ENCODE results near the gene HIF1AN. TPM values are rescaled to one million over a fixed set of nuclear protein-coding genes. Genes with fewer than 3 reads are reported as not detected.
"Not testable (repeated sequence)": the region's sequence is repeated elsewhere in the genome, so short reads cannot be mapped to it uniquely, and the experiment has no call there.

The HIF1AN gene
- total RNA-seq, 1 donor from 2014 or later, result 62.9 TPM

DNA sequence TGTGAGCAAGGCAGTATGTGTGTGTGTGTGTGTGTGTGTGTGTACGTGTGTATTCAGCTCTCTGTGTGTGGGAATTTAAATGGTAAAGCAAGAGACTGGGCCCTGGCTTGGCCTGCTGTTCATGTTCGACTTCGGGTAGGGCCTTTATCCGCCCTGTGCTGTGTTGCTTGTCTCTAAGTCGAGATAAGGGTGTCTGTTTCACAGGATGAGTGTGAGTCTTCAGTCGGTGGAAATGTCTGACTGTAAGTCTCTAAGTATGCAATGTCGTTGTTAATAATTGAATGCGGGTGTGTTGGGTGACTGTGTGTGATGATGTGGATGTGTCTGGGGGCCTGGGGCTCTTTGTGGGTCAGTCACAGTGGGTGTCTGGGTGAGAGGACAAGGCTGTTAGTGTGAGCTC, 34.8 kb downstream of the HIF1AN start:
- no peaks in the 10 kb centered on the region for H3K4me1 Mint-ChIP-seq (ENCODE audit: unreplicated experiment)
- peaks cover 24% of the 10 kb centered on the region for H3K27me3 Mint-ChIP-seq
- H3K36me3 Mint-ChIP-seq, result no peaks in the 10 kb centered on the region
- peak; percentile 24 for DNase-seq (ENCODE audit: extremely low spot score, unreplicated experiment)
- no peak overlapping the region for H3K27ac Mint-ChIP-seq
- H3K9me3 Mint-ChIP-seq, result no peaks in the 10 kb centered on the region
- TF ChIP-seq, protein P1, sequence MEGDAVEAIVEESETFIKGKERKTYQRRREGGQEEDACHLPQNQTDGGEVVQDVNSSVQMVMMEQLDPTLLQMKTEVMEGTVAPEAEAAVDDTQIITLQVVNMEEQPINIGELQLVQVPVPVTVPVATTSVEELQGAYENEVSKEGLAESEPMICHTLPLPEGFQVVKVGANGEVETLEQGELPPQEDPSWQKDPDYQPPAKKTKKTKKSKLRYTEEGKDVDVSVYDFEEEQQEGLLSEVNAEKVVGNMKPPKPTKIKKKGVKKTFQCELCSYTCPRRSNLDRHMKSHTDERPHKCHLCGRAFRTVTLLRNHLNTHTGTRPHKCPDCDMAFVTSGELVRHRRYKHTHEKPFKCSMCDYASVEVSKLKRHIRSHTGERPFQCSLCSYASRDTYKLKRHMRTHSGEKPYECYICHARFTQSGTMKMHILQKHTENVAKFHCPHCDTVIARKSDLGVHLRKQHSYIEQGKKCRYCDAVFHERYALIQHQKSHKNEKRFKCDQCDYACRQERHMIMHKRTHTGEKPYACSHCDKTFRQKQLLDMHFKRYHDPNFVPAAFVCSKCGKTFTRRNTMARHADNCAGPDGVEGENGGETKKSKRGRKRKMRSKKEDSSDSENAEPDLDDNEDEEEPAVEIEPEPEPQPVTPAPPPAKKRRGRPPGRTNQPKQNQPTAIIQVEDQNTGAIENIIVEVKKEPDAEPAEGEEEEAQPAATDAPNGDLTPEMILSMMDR (conservative IDR thresholded peaks at IDR 0.05), result no peak
- H3K4me3 Mint-ChIP-seq, result no peak overlapping the region

DNA sequence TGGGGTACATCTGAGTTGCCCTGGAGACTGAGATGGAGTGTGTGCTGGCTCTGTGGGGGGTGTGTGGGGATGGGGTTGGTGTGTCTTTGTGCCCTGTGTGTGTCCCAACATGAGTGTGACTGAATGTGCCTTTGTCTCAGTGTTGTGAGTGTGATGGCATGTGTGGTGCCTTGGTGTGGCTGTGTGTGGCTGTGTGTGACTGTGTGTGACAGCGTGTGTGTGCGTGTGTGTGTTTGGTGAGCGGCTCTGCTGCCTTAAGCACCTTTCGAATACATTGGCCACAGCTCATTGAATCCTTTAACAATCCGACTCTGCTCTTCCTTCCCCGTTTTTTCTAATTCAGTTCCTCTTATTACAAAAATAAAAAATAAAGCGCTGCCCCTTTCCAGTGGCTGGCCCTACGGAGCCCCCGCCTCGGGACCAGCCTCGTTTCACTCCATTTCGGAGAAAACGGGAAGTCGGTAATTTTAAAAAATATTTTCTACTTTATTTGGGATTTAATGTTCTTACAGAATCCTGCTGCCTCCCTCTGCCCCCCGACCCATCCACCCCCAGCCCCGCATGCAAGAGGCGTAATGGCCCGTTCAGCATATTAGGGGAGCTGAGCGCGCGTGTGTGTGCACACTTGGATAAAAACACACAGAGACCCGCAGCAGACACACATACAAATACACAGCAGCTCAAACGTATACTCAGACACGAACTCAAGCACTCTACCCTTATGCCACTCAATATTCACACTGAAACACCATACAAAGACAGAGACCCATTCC, 35.5 kb downstream of the HIF1AN start:
- no peak overlapping the region for H3K4me3 Mint-ChIP-seq
- H3K27ac Mint-ChIP-seq, result no peak overlapping the region
- H3K4me1 Mint-ChIP-seq (ENCODE audit: unreplicated experiment), result no peaks in the 10 kb centered on the region
- H3K36me3 Mint-ChIP-seq, result no peaks in the 10 kb centered on the region
- H3K27me3 Mint-ChIP-seq, result peaks cover 32% of the 10 kb centered on the region
- DNase-seq (ENCODE audit: extremely low spot score, unreplicated experiment), result peak; percentile 43
- no peaks in the 10 kb centered on the region for H3K9me3 Mint-ChIP-seq
- TF ChIP-seq, protein P1 (conservative IDR thresholded peaks at IDR 0.05), result no peak

DNA sequence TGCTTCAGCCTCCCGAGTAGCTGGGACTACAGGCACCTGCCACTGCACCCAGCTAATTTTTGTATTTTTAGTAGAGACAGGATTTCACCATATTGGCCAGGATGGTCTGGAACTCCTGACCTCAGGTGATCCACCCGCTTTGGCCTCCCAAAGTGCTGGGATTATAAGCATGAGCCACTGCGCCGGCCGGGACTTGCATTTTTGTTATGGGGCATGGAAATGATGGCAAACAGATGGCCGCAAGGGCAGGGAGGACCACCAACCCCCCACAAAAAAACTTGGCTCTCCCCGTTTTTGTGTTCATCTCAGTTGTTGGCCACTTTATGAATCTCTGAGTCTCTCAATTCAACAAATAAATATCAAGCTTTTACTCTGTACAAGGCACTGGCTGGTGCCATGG, 39.4 kb downstream of the HIF1AN start:
- peaks cover 67% of the 10 kb centered on the region for H3K27me3 Mint-ChIP-seq
- not testable (repeated sequence) for H3K9me3 Mint-ChIP-seq; H3K4me3 Mint-ChIP-seq; H3K36me3 Mint-ChIP-seq; H3K27ac Mint-ChIP-seq; H3K4me1 Mint-ChIP-seq (ENCODE audit: unreplicated experiment)
- peak; percentile 42 for DNase-seq (ENCODE audit: extremely low spot score, unreplicated experiment)

DNA sequence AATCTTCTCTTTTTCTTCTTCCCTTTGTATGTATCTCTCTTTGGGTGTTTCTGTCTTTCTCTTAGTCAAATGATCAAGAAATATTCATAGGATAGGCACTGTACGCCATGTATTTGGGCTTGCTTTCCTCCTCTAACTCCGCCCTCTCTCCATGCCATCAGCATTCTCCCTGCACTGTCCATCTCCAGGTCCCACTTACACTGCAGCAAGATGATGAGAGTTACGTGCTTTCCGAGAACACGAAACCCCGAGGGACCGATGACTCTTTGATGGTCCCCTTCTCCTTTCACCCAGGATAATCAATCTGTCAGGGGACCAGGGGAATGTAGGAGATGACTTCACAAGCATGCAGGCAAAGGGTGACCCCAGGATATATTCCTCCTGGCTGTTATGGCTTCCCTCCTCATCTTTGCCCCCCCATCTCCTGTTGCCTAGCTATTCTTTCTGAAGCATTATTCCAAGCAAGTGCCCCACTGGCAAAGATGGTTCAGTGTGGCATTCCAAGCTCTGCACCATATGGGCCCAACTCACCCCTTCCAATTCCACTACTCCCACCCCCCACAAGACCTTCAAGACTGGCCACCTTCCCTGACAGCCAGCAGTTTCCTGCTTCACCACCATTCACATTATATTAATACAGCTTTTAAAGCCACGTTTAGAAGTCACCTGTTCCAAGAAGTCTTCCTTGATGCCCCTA, 40.0 kb downstream of the HIF1AN start:
- Mint-ChIP-seq H3K4me3 (no peak overlapping the region), H3K36me3 (no peaks in the 10 kb centered on the region), H3K4me1 (ENCODE audit: unreplicated experiment) (no peaks in the 10 kb centered on the region), H3K9me3 (no peaks in the 10 kb centered on the region), H3K27me3 (peaks cover 71% of the 10 kb centered on the region), H3K27ac (no peak overlapping the region)
- TF ChIP-seq, protein P1 (conservative IDR thresholded peaks at IDR 0.05), result no peak
- DNase-seq (ENCODE audit: extremely low spot score, unreplicated experiment), result peak; percentile 37

DNA sequence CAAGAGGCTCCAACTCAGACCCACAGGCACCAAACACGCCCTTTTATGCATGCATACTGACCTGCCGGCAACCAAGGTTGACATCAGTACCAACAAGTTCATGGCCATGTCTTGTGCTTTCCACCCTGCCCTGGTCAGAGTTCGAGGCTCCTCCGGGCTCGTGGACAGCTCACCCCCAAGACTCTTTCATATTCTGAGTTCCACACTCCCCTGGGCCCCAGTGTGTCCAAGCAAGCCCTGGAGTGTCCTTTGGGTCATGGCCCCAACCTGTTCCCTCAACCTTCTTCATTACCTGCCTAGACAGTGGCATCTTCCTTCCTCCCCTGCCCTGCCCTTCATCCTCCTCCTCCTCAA, 40.5 kb downstream of the HIF1AN start:
- H3K27me3 Mint-ChIP-seq, result peaks cover 76% of the 10 kb centered on the region
- no peak overlapping the region for H3K4me3 Mint-ChIP-seq
- TF ChIP-seq, protein P1 (conservative IDR thresholded peaks at IDR 0.05), result no peak

More for the DNA sequence above, 40.5 kb downstream of the HIF1AN start:
- H3K36me3 Mint-ChIP-seq, result no peaks in the 10 kb centered on the region
- no peaks in the 10 kb centered on the region for H3K9me3 Mint-ChIP-seq
- H3K4me1 Mint-ChIP-seq (ENCODE audit: unreplicated experiment), result no peaks in the 10 kb centered on the region
- no peak for DNase-seq (ENCODE audit: extremely low spot score, unreplicated experiment)
- H3K27ac Mint-ChIP-seq, result no peak overlapping the region
